ENCODE measurements around the gene CLEC18A. TPM values are rescaled to one million over a fixed set of nuclear protein-coding genes. Genes with fewer than 3 reads are reported as not detected.

Gene CLEC18A
- total RNA-seq, 1 experiment from 2014 or later: 1.6 TPM

DNA sequence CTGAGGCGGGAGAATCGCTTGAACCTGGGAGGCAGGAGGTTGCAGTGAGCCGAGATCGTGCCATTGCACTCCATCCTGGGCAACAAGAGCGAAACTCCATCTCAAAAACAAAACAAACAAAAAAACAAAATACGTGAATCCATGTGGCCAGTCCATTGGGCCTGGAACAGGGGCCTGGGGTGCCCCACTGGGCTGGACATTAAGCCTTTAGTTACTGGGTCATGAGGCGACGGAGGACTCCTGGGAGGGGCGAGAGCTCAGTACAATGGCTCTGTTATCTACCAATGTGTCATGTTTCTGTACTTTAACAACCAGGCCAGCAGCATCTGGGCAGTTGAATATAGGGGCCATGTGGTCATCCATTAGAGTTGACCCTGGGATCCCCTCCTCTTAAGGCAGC, 18.9 kb upstream of the CLEC18A start:
- Histone ChIP-seq H3K27me3 (ENCODE audit: insufficient read depth, low read length) (no peaks in the 10 kb centered on the region), H2AFZ (ENCODE audit: low read length) (no peak overlapping the region), H3K23me2 (ENCODE audit: insufficient read length, low read depth, low read length, poor library complexity, severe bottlenecking) (no peaks in the 10 kb centered on the region), H4K91ac (ENCODE audit: insufficient read length, low read depth, low read length) (no peak overlapping the region), H3K9ac (ENCODE audit: extremely low read depth, insufficient read length, low read length) (no peak overlapping the region), H4K8ac (replicated peaks; ENCODE audit: insufficient read length, low read depth, low read length) (no peak overlapping the region), H2BK12ac (ENCODE audit: insufficient read length, low read depth, low read length) (no peak overlapping the region), H3K9me3 (ENCODE audit: control insufficient read depth, low read depth, low read length) (no peaks in the 10 kb centered on the region), H3K56ac (ENCODE audit: insufficient read length, low read depth, low read length) (no peak overlapping the region), H2BK5ac (ENCODE audit: insufficient read length, low read length) (no peak overlapping the region), H3K23ac (ENCODE audit: insufficient read length, low read depth, low read length) (no peak overlapping the region), H2BK15ac (ENCODE audit: low read depth, low read length) (no peak overlapping the region), H3K4ac (ENCODE audit: low read depth, low read length) (no peak overlapping the region), H3K14ac (ENCODE audit: insufficient read depth, low read length) (no peak overlapping the region), H3K18ac (ENCODE audit: insufficient read length, low read depth, low read length) (no peak overlapping the region), H3T11ph (ENCODE audit: low read length) (no peak overlapping the region), H3K79me1 (ENCODE audit: insufficient read depth, low read depth, low read length, poor library complexity, severe bottlenecking) (no peaks in the 10 kb centered on the region), H3K4me1 (ENCODE audit: insufficient read depth, low read length) (no peaks in the 10 kb centered on the region), H4K20me1 (ENCODE audit: control insufficient read depth, insufficient read depth, insufficient read length) (no peaks in the 10 kb centered on the region), H2BK120ac (ENCODE audit: low read depth, low read length, poor library complexity, severe bottlenecking) (no peak overlapping the region), H3K4me2 (ENCODE audit: insufficient read depth, insufficient read length, low read length) (no peak overlapping the region), H3K79me2 (ENCODE audit: insufficient read depth, low read length) (no peaks in the 10 kb centered on the region), H4K5ac (ENCODE audit: insufficient read length, low read depth, low read length) (no peak overlapping the region), H2AK5ac (ENCODE audit: insufficient read length, low read length) (no peak overlapping the region), H2BK20ac (ENCODE audit: low read depth, low read length, poor library complexity, severe bottlenecking) (no peak overlapping the region), H3K27ac (ENCODE audit: insufficient read length, low read depth, low read length) (no peak overlapping the region)
- Mint-ChIP-seq H3K9me3 (no peaks in the 10 kb centered on the region), H3K27me3 (ENCODE audit: low read depth) (no peaks in the 10 kb centered on the region; the same call in 1 of the 2 replicates), H3K27ac (peak overlapping the region in 2 of 3 experiments; percentile 4 to 57; a peak in 1 of 7 replicates), H3K36me3 (ENCODE audit: insufficient read depth in 1 of 3, low read depth in 3 of 3) (peaks cover 10 to 52% (median 22%) of the 10 kb centered on the region in 3 experiments; a peak in 6 of 7 replicates), H3K4me3 (no peak overlapping the region), H3K4me1 (peaks cover 8 to 17% of the 10 kb centered on the region in 2 experiments)
- TF ChIP-seq, protein P1, sequence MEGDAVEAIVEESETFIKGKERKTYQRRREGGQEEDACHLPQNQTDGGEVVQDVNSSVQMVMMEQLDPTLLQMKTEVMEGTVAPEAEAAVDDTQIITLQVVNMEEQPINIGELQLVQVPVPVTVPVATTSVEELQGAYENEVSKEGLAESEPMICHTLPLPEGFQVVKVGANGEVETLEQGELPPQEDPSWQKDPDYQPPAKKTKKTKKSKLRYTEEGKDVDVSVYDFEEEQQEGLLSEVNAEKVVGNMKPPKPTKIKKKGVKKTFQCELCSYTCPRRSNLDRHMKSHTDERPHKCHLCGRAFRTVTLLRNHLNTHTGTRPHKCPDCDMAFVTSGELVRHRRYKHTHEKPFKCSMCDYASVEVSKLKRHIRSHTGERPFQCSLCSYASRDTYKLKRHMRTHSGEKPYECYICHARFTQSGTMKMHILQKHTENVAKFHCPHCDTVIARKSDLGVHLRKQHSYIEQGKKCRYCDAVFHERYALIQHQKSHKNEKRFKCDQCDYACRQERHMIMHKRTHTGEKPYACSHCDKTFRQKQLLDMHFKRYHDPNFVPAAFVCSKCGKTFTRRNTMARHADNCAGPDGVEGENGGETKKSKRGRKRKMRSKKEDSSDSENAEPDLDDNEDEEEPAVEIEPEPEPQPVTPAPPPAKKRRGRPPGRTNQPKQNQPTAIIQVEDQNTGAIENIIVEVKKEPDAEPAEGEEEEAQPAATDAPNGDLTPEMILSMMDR (conservative IDR thresholded peaks at IDR 0.05): no peak
- no CpG with 5 or more reads among the region's 9 CpGs for WGBS (ENCODE audit: extremely low coverage, insufficient read length, low lambda C conversion rate)
- no peak for DNase-seq
